ENCODE measurements around the gene RETNLB.

RETNLB gene

DNA sequence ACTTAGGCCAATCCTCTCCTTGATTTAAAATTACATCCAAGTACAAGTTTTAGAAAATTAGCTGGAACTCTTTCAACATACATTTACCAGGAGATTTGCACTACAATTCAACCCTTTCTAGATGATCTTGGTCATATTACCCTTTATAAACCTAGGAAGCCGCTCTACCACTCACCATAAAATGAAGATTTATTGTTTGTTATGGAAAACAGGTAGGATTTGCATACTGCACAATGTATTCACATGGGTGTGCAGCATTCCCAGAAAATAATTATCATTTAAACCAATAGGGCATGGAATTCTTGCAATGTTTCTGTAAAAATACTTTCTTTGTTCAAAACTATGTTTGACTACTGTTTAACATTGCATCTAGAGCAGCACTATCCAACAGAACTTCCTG, 18.4 kb upstream of the RETNLB start:
- TF ChIP-seq, protein P1, sequence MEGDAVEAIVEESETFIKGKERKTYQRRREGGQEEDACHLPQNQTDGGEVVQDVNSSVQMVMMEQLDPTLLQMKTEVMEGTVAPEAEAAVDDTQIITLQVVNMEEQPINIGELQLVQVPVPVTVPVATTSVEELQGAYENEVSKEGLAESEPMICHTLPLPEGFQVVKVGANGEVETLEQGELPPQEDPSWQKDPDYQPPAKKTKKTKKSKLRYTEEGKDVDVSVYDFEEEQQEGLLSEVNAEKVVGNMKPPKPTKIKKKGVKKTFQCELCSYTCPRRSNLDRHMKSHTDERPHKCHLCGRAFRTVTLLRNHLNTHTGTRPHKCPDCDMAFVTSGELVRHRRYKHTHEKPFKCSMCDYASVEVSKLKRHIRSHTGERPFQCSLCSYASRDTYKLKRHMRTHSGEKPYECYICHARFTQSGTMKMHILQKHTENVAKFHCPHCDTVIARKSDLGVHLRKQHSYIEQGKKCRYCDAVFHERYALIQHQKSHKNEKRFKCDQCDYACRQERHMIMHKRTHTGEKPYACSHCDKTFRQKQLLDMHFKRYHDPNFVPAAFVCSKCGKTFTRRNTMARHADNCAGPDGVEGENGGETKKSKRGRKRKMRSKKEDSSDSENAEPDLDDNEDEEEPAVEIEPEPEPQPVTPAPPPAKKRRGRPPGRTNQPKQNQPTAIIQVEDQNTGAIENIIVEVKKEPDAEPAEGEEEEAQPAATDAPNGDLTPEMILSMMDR (IDR thresholded peaks at IDR 0.05; ENCODE audit: extremely low read depth, missing control alignments), result no peak
- no peak for DNase-seq (ENCODE audit: low spot score)

DNA sequence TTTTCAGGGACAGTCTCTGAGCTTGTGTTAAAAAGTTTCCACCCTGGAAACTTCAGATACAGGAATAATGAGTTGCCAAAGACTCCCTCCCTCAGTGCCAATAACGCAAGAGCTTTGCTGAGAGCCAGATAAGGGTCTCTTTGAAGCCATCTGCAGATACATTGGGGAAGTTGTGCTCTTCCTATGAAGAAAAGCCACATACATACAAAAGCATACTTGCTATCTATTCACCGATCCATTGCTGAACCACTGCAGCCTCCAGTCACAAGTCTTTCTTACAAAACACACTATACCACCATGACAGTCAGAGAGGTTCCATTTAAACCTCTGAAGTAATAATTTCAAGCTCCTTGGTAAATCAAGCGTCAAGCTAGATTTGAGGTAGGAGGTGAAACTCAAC, 10.0 kb upstream of the RETNLB start:
- TF ChIP-seq, protein P1 (IDR thresholded peaks at IDR 0.05; ENCODE audit: extremely low read depth, missing control alignments), result no peak

DNA sequence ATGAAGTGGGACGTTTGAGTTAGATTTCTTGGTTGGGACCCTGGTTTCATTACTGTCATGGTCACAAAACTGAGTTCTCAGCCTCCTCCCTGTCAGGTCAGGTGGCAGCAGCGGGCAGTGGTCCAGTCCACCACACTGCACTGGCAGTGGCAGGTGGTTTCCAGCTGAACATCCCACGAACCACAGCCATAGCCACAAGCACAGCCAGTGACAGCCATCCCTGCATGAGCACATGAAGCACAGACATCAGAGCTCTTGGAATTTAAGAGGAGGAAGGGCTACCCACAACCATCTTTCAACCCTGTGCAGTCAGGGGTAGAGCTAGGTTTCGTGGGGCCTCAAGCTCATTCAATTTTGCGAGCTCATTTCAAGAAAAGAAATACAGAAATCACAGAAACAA, 1.5 kb downstream of the RETNLB start:
- TF ChIP-seq, protein P1 (IDR thresholded peaks at IDR 0.05; ENCODE audit: extremely low read depth, missing control alignments), result no peak
- DNase-seq (ENCODE audit: low spot score), result no peak

More for the DNA sequence above, 10.0 kb upstream of the RETNLB start:
- DNase-seq (ENCODE audit: low spot score), result no peak

DNA sequence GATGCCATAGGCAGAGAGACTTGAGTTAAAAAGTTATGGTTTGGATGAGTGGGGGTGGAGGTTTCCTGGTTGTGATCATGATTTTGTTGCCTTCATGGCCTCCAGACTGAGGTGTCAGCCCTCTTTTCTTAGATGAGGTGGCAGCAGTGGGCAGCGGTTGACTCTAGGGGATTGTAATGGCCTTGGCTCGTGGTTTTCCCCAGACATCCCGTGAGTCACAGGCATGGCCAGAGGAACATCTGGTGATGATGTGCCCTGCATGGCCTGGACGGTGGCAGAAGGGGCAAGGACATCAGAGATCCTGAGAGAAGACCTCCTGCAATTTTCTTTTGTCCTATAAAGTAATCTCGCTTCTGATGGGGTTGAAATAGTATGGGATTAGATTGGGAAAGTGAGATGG, 12.4 kb downstream of the RETNLB start:
- no peak for DNase-seq (ENCODE audit: low spot score)
- TF ChIP-seq, protein P1 (IDR thresholded peaks at IDR 0.05; ENCODE audit: extremely low read depth, missing control alignments), result no peak

DNA sequence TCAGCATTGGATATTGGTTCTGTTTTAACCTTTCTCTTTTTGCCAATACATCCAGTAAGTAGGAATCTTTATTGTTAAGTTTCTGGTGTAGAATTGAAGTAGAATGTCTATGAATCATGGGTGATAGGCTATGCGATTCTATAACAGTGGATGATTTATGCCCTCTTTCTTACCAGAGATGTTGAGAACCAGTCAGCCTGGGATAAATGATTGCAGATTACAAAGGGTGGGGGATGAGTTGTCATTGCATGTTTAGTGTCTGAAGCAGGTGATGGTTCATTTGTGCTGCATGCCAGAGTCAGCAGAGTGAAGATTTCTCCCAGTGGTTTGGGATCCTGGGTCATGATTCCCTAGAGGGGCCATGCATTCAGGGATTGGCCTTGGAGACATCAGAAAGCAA, 14.3 kb downstream of the RETNLB start:
- TF ChIP-seq, protein P1 (IDR thresholded peaks at IDR 0.05; ENCODE audit: extremely low read depth, missing control alignments), result no peak
- no peak for DNase-seq (ENCODE audit: low spot score)

DNA sequence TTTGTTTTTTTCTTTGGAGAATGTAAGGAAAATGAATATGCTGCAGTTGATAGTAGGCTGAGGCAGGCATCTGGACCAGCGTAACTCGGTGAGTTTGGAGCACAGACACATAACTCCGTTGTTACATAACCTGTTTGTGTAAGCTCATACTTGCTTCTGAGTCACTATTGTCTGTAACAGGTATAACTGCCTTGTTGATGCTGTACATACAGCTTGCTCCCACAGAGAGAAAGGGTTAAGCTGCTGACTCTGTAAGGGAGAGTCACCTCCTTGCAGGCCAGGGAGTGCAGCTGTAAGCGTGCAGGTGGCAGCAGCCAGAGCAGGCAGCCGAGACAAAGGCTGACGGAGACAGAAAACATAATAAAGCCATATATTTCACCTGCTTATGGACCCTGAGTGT, 20.4 kb downstream of the RETNLB start:
- TF ChIP-seq, protein P1 (IDR thresholded peaks at IDR 0.05; ENCODE audit: extremely low read depth, missing control alignments), result no peak

DNA sequence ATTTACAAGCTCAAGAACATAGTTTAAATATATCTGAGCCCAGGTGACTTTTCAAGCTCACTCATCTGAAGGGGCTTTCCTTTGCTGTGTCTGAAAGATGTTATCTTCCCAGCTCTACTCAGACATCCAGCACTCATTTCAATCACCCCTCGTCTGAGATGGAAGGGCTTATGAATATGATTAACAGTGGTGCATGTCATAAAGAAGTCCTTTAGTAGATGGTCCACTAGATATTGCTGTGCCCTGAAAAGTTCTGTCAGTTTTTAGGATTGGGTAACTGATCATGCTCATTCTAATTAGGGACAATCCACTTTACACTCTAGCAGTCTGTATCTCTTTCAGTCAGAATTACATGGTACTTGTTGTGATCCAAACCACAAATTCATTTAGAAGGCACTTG, 28.3 kb downstream of the RETNLB start:
- no peak for DNase-seq (ENCODE audit: low spot score)
- TF ChIP-seq, protein P1 (IDR thresholded peaks at IDR 0.05; ENCODE audit: extremely low read depth, missing control alignments), result no peak

More for the DNA sequence above, 20.4 kb downstream of the RETNLB start:
- DNase-seq (ENCODE audit: low spot score), result no peak

Data from GM20000 (cell line).